ENCODE data around the gene ARHGAP15.

DNA sequence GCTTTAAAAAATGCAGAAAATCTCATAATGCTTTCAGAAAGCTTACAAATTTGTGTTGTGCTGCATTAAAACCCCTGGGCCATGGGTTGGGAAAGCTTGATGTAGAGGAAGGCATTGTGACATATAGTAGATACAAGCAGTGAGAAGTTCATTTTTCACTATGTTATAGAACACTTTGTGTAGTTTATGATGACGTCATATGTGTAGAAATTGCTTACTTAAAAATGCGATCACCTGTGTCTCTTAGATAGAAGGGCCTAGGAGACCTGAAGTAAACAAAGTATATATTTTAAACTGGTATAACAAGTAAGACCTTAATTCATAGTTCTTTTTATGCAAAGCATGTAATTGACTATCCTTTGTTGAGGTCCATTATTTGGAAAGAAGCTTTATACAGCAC, 393.5 kb downstream of the ARHGAP15 start:
- TF ChIP-seq JUND (IDR thresholded peaks at IDR 0.05) (no peak), POLR2AphosphoS5 (IDR thresholded peaks at IDR 0.05; ENCODE audit: low read depth, low read length) (no peak), SP1 (IDR thresholded peaks at IDR 0.05; ENCODE audit: low read depth) (no peak), EZH2 (IDR thresholded peaks at IDR 0.05) (no peak)
- TF ChIP-seq, protein P1, sequence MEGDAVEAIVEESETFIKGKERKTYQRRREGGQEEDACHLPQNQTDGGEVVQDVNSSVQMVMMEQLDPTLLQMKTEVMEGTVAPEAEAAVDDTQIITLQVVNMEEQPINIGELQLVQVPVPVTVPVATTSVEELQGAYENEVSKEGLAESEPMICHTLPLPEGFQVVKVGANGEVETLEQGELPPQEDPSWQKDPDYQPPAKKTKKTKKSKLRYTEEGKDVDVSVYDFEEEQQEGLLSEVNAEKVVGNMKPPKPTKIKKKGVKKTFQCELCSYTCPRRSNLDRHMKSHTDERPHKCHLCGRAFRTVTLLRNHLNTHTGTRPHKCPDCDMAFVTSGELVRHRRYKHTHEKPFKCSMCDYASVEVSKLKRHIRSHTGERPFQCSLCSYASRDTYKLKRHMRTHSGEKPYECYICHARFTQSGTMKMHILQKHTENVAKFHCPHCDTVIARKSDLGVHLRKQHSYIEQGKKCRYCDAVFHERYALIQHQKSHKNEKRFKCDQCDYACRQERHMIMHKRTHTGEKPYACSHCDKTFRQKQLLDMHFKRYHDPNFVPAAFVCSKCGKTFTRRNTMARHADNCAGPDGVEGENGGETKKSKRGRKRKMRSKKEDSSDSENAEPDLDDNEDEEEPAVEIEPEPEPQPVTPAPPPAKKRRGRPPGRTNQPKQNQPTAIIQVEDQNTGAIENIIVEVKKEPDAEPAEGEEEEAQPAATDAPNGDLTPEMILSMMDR (IDR thresholded peaks at IDR 0.05 in 2 of 3, conservative IDR thresholded peaks at IDR 0.05 in 1 of 3; ENCODE audit: borderline replicate concordance in 1 of 3, insufficient read depth in 1 of 3, low read depth in 2 of 3, low read length in 2 of 3): no peak
